ENCODE data around the gene KLHL29.

- TF ChIP-seq POLR2A (IDR thresholded peaks at IDR 0.05) = no peak
- TF ChIP-seq CTCF (IDR thresholded peaks at IDR 0.05) = no peak
Measured at GRCh38 chr2:23629772-23630480, 244.9 kb downstream of the KLHL29 start.
